Testis (tissue), 3 donors: ENCODE results near the gene RSPRY1. TPM values are rescaled to one million over a fixed set of nuclear protein-coding genes. Genes with fewer than 3 reads are reported as not detected.
"Not testable (repeated sequence)": the region's sequence is repeated elsewhere in the genome, so short reads cannot be mapped to it uniquely, and the experiment has no call there.

ENCODE experiments used
- DNase-seq: peaks from one replicate; pipeline ENCODE4 v3.0.0-alpha.2; 2019
- H3K27ac ChIP-seq, 2 donors: fragments of 200-600 bp; sonication (generic); one replicate each; pipeline ENCODE4 v1.5.1; 2019
- H3K27me3 ChIP-seq: fragments of 200-600 bp; sonication (generic); one replicate; pipeline ENCODE4 v1.5.1; 2019
- H3K36me3 ChIP-seq: fragments of 200-600 bp; sonication (generic); one replicate; pipeline ENCODE4 v1.5.1; 2017; ENCODE audit warnings: low read depth; ENCODE audit errors: missing control alignments
- H3K4me1 ChIP-seq: fragments of 200-600 bp; sonication (generic); one replicate; pipeline ENCODE4 v1.5.1; 2019
- H3K4me3 ChIP-seq, 2 donors: fragments of 200-600 bp; sonication (generic); one replicate each; pipeline ENCODE4 v1.5.1; 2017 to 2019
- H3K9me3 ChIP-seq: fragments of 200-600 bp; sonication (generic); one replicate; pipeline ENCODE4 v1.5.1; 2017
- POLR2A ChIP-seq: fragments of 450-650 bp; IDR thresholded peaks from one replicate; pipeline ENCODE4 v1.6.1; 2017; ENCODE audit warnings: antibody characterized with exemption, mild to moderate bottlenecking, moderate library complexity
- WGBS, 2 donors: methylation state at CpG; one replicate each; pipeline ENCODE4 v1.1.5; 2018; 5-methylcytosine and 5-hydroxymethylcytosine counted together
- intact Hi-C: fragments of 100-400 bp; cut with DNase I; formaldehyde crosslinking; loops from one replicate; pipeline ENCODE4 v1.15.1; 2023; ENCODE audit warnings: low total_unique reads
- polyA plus RNA-seq: library from polyadenylated mRNA; stranded (reverse); fragments of 350-450 nt; fragmentation: Illumina TruSeq; extraction: RNeasy Lipid Tissue Mini Kit (QIAGEN cat#74804); gene quantifications from one replicate; pipeline ENCODE4 v1.2.3, GENCODE V29; 2014; ENCODE audit warnings: low read depth, low replicate concordance; ENCODE audit not compliant: insufficient read depth
- total RNA-seq, 2 donors: library from RNA; depleted of rRNA; stranded (reverse); fragments of >200 nt; gene quantifications; one replicate each; pipeline ENCODE4 v1.2.3, GENCODE V29; 2016
- TF ChIP-seq, protein P1 (sequence below), 3 experiments: fragments of 450-650 bp in 2 of 3; fragments of 200-600 bp in 1 of 3; sonication (generic) in 1 of 3; IDR thresholded peaks; one replicate each; pipeline ENCODE4 v1.5.1; 2016 to 2019; ENCODE audit warnings: antibody characterized with exemption in 3 of 3, mild to moderate bottlenecking in 2 of 3, moderate library complexity in 1 of 3

RSPRY1 gene
- total and polyA plus RNA-seq, 3 donors from 2014 or later, result 53.0 to 81.2 (median 73.3) TPM

DNA sequence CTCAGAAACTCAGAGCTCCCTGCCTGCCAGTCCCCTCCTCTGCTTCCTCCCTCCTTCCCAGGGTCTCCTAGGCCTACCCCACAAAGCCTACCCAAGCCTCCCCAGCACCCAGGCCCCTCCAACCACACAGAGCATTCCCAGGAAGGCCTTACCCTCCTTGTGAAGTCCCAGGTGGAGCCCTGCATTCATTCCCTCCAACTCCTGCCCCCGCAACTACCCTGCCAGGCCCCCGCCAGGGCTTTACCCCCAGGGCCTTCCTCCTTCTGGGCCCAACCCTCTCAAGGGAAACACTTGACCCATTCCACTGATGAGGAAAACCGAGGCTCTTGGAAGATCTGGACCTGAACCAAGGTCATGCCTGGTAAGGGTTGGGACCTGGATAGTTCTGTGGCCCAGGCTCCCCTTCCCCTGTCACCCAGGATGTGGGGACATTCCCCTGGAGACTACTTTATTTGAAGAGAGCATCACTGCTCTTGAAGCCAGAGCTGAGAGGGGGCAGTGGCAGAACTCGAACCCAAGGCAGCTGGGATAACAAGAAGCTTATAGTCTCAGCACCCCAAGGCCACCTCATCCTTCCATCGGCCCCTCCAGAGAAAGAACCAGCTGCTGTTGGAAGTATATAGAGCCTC, 85.9 kb downstream of the RSPRY1 start:
- DNase-seq, result no peak
- H3K4me3 ChIP-seq, result no peak overlapping the region
- intact Hi-C loops, result no loop called here
- no peaks in the 10 kb centered on the region for H3K9me3 ChIP-seq
- peaks cover 41% of the 10 kb centered on the region for H3K4me1 ChIP-seq
- no peaks in the 10 kb centered on the region for H3K36me3 ChIP-seq
- no peak for TF ChIP-seq POLR2A
- TF ChIP-seq, protein P1, sequence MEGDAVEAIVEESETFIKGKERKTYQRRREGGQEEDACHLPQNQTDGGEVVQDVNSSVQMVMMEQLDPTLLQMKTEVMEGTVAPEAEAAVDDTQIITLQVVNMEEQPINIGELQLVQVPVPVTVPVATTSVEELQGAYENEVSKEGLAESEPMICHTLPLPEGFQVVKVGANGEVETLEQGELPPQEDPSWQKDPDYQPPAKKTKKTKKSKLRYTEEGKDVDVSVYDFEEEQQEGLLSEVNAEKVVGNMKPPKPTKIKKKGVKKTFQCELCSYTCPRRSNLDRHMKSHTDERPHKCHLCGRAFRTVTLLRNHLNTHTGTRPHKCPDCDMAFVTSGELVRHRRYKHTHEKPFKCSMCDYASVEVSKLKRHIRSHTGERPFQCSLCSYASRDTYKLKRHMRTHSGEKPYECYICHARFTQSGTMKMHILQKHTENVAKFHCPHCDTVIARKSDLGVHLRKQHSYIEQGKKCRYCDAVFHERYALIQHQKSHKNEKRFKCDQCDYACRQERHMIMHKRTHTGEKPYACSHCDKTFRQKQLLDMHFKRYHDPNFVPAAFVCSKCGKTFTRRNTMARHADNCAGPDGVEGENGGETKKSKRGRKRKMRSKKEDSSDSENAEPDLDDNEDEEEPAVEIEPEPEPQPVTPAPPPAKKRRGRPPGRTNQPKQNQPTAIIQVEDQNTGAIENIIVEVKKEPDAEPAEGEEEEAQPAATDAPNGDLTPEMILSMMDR (IDR thresholded peaks at IDR 0.05), result no peak
- no peak overlapping the region for H3K27ac ChIP-seq
- H3K27me3 ChIP-seq, result no peaks in the 10 kb centered on the region
- 78 to 83% methylated on average over 5 of the region's 5 CpGs for WGBS, 2 donors

DNA sequence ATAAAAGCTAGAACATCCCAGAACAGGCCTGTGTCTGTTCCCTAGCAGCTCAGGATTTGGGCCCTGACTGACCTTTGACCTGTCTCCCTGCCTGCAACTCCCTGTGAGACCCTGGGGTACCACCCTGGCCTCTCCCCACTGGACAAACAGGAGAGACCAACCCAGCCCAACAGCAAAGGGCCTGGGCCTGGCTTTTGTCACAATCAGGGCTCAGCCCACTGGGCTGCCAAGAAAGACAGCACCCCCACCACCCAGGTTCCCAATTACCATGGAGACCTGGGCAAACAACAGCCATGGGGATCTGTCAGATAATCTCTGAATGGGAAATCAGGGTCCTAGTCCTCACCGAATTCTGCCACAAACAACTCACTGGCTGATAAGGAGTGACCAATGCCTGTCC, 87.2 kb downstream of the RSPRY1 start:
- H3K4me1 ChIP-seq, result peaks cover 28% of the 10 kb centered on the region
- no peaks in the 10 kb centered on the region for H3K9me3 ChIP-seq
- H3K4me3 ChIP-seq, result no peak overlapping the region
- intact Hi-C loops, result no loop called here
- H3K36me3 ChIP-seq, result no peaks in the 10 kb centered on the region
- no peaks in the 10 kb centered on the region for H3K27me3 ChIP-seq
- TF ChIP-seq, protein P1 (IDR thresholded peaks at IDR 0.05), result no peak
- TF ChIP-seq POLR2A, result no peak
- H3K27ac ChIP-seq, result no peak overlapping the region
- WGBS, 2 donors, result 59 to 80% methylated on average over 1 of the region's 1 CpG
- no peak for DNase-seq

DNA sequence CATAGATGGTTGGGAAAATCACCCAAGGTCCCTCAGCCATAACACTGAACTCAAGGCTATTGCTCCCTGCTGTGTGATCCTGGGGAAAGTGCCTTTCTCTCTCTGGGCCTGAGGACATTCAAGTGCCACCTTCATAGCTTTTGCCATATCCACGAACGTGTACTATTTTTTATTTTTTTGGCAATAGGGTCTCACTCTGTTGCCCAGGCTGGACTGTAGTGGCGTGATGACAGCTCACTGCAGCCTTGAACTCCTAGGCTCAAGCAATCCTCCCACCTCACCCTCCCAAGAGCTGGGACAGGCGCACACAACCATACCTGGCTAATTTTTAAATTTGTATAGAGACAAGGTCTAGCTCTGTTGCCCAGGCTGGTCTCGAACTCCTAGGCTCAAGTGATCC, 87.7 kb downstream of the RSPRY1 start:
- Histone ChIP-seq H3K4me1 (peaks cover 24% of the 10 kb centered on the region), H3K36me3 (no peaks in the 10 kb centered on the region), H3K4me3 (no peak overlapping the region), H3K27ac (no peak overlapping the region), H3K9me3 (no peaks in the 10 kb centered on the region), H3K27me3 (no peaks in the 10 kb centered on the region)
- TF ChIP-seq, protein P1 (IDR thresholded peaks at IDR 0.05), result no peak
- TF ChIP-seq POLR2A, result no peak
- 78 to 79% methylated on average over 5 of the region's 5 CpGs for WGBS, 2 donors
- intact Hi-C loops, result no loop called here
- no peak for DNase-seq

DNA sequence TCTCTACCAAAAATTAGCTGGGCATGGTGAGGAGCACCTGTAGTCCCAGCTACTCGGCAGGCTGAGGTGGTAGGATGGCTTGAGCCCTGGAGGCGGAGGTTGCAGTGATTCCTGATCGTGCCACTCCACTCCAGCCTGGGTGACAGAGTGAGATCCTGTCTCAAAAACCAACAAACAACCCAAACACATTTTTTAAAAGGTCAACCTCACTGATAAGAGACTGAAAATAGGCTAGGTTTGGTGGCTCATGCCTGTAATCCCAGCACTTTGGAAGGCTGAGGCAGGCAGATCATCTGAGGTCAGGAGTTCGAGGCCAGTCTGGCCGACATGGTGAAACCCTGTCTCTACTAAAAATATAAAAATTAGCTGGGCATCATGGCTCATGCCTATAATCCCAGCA, 89.8 kb downstream of the RSPRY1 start:
- intact Hi-C loops, H3K36me3 ChIP-seq, H3K27ac ChIP-seq, DNase-seq, H3K27me3 ChIP-seq, H3K4me1 ChIP-seq, H3K9me3 ChIP-seq, H3K4me3 ChIP-seq: not testable (repeated sequence)
- 67 to 80% methylated on average over 5 of the region's 5 CpGs for WGBS, 2 donors

DNA sequence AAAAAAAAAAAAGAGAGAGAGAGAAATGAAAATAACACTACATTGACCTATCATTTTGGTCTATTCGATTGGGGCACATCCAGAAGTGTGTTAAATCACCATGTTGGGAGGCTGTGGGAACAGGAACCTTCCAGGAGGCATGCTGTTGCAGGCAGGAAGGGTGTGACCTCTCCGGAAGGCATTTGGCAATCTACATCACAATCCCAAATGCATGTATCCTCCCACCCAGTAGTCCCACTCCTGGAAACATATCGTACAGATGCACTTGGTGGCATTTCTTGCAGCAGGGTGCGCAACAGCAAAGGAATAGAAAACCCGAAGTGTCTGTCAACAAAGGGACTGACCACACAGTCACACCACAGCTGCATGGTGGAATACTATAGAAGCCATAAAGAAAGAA, 90.5 kb downstream of the RSPRY1 start:
- no peak overlapping the region for H3K4me3 ChIP-seq
- intact Hi-C loops, result no loop called here
- 67% methylated on average over 5 of the region's 5 CpGs for WGBS, 2 donors
- H3K36me3 ChIP-seq, result no peaks in the 10 kb centered on the region
- TF ChIP-seq POLR2A, result no peak
- TF ChIP-seq, protein P1 (IDR thresholded peaks at IDR 0.05), result no peak
- no peak overlapping the region for H3K27ac ChIP-seq
- peaks cover 10% of the 10 kb centered on the region for H3K4me1 ChIP-seq
- no peaks in the 10 kb centered on the region for H3K27me3 ChIP-seq
- no peaks in the 10 kb centered on the region for H3K9me3 ChIP-seq
- DNase-seq, result no peak
